ENCODE results near the gene RAB44. TPM values are rescaled to one million over a fixed set of nuclear protein-coding genes. Genes with fewer than 3 reads are reported as not detected.

Gene RAB44
- total and polyA plus RNA-seq, 3 experiments from 2014 or later = not detected

- Histone ChIP-seq H3K27ac (ENCODE audit: low read depth, low read length) (no peak overlapping the region), H3K27me3 (ENCODE audit: insufficient read depth, low read length, poor library complexity, severe bottlenecking) (no peaks in the 10 kb centered on the region), H3K36me3 (ENCODE audit: insufficient read depth, low read length) (no peaks in the 10 kb centered on the region), H3K4me3 (ENCODE audit: low read length) (no peak overlapping the region), H3K9me3 (ENCODE audit: low read length) (no peaks in the 10 kb centered on the region), H3K4me1 (ENCODE audit: insufficient read depth, low read length) (no peaks in the 10 kb centered on the region)
- Mint-ChIP-seq H3K4me1 (peaks cover 0 to 3% (median 0%) of the 10 kb centered on the region in 3 donors), H3K27ac (no peak overlapping the region), H3K36me3 (no peaks in the 10 kb centered on the region), H3K27me3 (peaks cover 0 to 2% of the 10 kb centered on the region in 2 donors), H3K4me3 (no peak overlapping the region), H3K9me3 (peaks cover 0 to 5% (median 3%) of the 10 kb centered on the region in 5 donors)
- no peak for DNase-seq
- ChIA-PET POLR2A (interaction anchor here (0.7 kb wide), 1 partner anchor 95 kb away, joined by 7 read pairs; no protein-coding TSS in a partner anchor), CTCF (no interaction called here)
Observed at GRCh38 chr6:36743538-36744303, 46.1 kb downstream of the RAB44 start.

- Mint-ChIP-seq H3K9me3 (peaks cover 0 to 5% (median 3%) of the 10 kb centered on the region in 5 donors), H3K27ac (peak overlapping the region in 1 of 8 donors; percentile 40), H3K4me3 (no peak overlapping the region), H3K4me1 (peaks cover 0 to 3% (median 0%) of the 10 kb centered on the region in 3 donors), H3K27me3 (peaks cover 0 to 2% of the 10 kb centered on the region in 2 donors), H3K36me3 (peaks cover 0 to 5% (median 0%) of the 10 kb centered on the region in 3 donors)
- Histone ChIP-seq H3K27ac (ENCODE audit: low read depth, low read length) (no peak overlapping the region), H3K4me1 (ENCODE audit: insufficient read depth, low read length) (no peaks in the 10 kb centered on the region), H3K36me3 (ENCODE audit: insufficient read depth, low read length) (no peaks in the 10 kb centered on the region), H3K4me3 (ENCODE audit: low read length) (no peak overlapping the region), H3K9me3 (ENCODE audit: low read length) (no peaks in the 10 kb centered on the region), H3K27me3 (ENCODE audit: insufficient read depth, low read length, poor library complexity, severe bottlenecking) (no peaks in the 10 kb centered on the region)
- ChIA-PET CTCF (interaction anchor here (2.5 kb wide), 1 partner anchor 14 kb away, joined by 8 read pairs; no protein-coding TSS in a partner anchor), POLR2A (interaction anchor here (0.7 kb wide), 1 partner anchor 96 kb away, joined by 7 read pairs; no protein-coding TSS in a partner anchor)
- no peak for DNase-seq
Observed at GRCh38 chr6:36744304-36744673, 46.7 kb downstream of the RAB44 start.

GRCh38 chr6:36745283-36745682 is 47.7 kb downstream of the RAB44 start:
- peaks cover 0 to 5% (median 3%) of the 10 kb centered on the region in 5 donors for H3K9me3 Mint-ChIP-seq
- ChIA-PET POLR2A (no interaction called here), CTCF (interaction anchor here (2.5 kb wide), 1 partner anchor 14 kb away, joined by 8 read pairs; no protein-coding TSS in a partner anchor)
- H3K27ac Mint-ChIP-seq = no peak overlapping the region
- H3K4me3 Mint-ChIP-seq = no peak overlapping the region
- H3K27me3 ChIP-seq (ENCODE audit: insufficient read depth, low read length, poor library complexity, severe bottlenecking) = no peaks in the 10 kb centered on the region
- H3K36me3 ChIP-seq (ENCODE audit: insufficient read depth, low read length) = no peaks in the 10 kb centered on the region
- DNase-seq = no peak
- no peak overlapping the region for H3K27ac ChIP-seq (ENCODE audit: low read depth, low read length)
- H3K36me3 Mint-ChIP-seq = peaks cover 0 to 7% (median 0%) of the 10 kb centered on the region in 3 donors
- H3K4me3 ChIP-seq (ENCODE audit: low read length) = no peak overlapping the region
- H3K9me3 ChIP-seq (ENCODE audit: low read length) = no peaks in the 10 kb centered on the region
- peaks cover 0 to 2% of the 10 kb centered on the region in 2 donors for H3K27me3 Mint-ChIP-seq
- H3K4me1 Mint-ChIP-seq = peaks cover 0 to 3% (median 0%) of the 10 kb centered on the region in 3 donors
- H3K4me1 ChIP-seq (ENCODE audit: insufficient read depth, low read length) = no peaks in the 10 kb centered on the region

- DNase-seq = no peak
- ChIA-PET POLR2A (no interaction called here), CTCF (interaction anchor here (2.5 kb wide), 1 partner anchor 13 kb away, joined by 8 read pairs; no protein-coding TSS in a partner anchor)
- Histone ChIP-seq H3K36me3 (ENCODE audit: insufficient read depth, low read length) (no peaks in the 10 kb centered on the region), H3K9me3 (ENCODE audit: low read length) (no peaks in the 10 kb centered on the region), H3K4me3 (ENCODE audit: low read length) (no peak overlapping the region), H3K4me1 (ENCODE audit: insufficient read depth, low read length) (no peaks in the 10 kb centered on the region), H3K27ac (ENCODE audit: low read depth, low read length) (no peak overlapping the region), H3K27me3 (ENCODE audit: insufficient read depth, low read length, poor library complexity, severe bottlenecking) (no peaks in the 10 kb centered on the region)
- H3K36me3 Mint-ChIP-seq = peaks cover 0 to 7% (median 0%) of the 10 kb centered on the region in 3 donors
- H3K27ac Mint-ChIP-seq = no peak overlapping the region
- H3K9me3 Mint-ChIP-seq = peaks cover 0 to 5% (median 3%) of the 10 kb centered on the region in 5 donors
- H3K4me1 Mint-ChIP-seq = peaks cover 0 to 3% (median 0%) of the 10 kb centered on the region in 3 donors
- no peak overlapping the region for H3K4me3 Mint-ChIP-seq
- H3K27me3 Mint-ChIP-seq = peaks cover 0 to 2% of the 10 kb centered on the region in 2 donors
Observed at GRCh38 chr6:36745836-36746235, 48.2 kb downstream of the RAB44 start.

- peaks cover 0 to 2% of the 10 kb centered on the region in 2 donors for H3K27me3 Mint-ChIP-seq
- Histone ChIP-seq H3K4me1 (ENCODE audit: insufficient read depth, low read length) (no peaks in the 10 kb centered on the region), H3K4me3 (ENCODE audit: low read length) (no peak overlapping the region), H3K27ac (ENCODE audit: low read depth, low read length) (no peak overlapping the region), H3K9me3 (ENCODE audit: low read length) (no peaks in the 10 kb centered on the region), H3K27me3 (ENCODE audit: insufficient read depth, low read length, poor library complexity, severe bottlenecking) (no peaks in the 10 kb centered on the region), H3K36me3 (ENCODE audit: insufficient read depth, low read length) (no peaks in the 10 kb centered on the region)
- POLR2A ChIA-PET = no interaction called here
- DNase-seq = no peak
- peaks cover 0 to 5% (median 3%) of the 10 kb centered on the region in 5 donors for H3K9me3 Mint-ChIP-seq
- CTCF ChIA-PET = interaction anchor here (2.5 kb wide), 1 partner anchor 13 kb away, joined by 8 read pairs; no protein-coding TSS in a partner anchor
- peaks cover 0 to 7% (median 0%) of the 10 kb centered on the region in 3 donors for H3K36me3 Mint-ChIP-seq
- H3K4me3 Mint-ChIP-seq = no peak overlapping the region
- no peak overlapping the region for H3K27ac Mint-ChIP-seq
- peaks cover 0 to 5% (median 0%) of the 10 kb centered on the region in 3 donors for H3K4me1 Mint-ChIP-seq
Observed at GRCh38 chr6:36746251-36746650, 48.6 kb downstream of the RAB44 start.

GRCh38 chr6:36749829-36750489 is 52.3 kb downstream of the RAB44 start:
- H3K4me3 ChIP-seq (ENCODE audit: low read length) = no peak overlapping the region
- peaks cover 17 to 34% (median 28%) of the 10 kb centered on the region in 3 donors for H3K4me1 Mint-ChIP-seq
- H3K27me3 Mint-ChIP-seq = no peaks in the 10 kb centered on the region
- H3K27ac ChIP-seq (ENCODE audit: low read depth, low read length) = no peak overlapping the region
- H3K27me3 ChIP-seq (ENCODE audit: insufficient read depth, low read length, poor library complexity, severe bottlenecking) = no peaks in the 10 kb centered on the region
- H3K36me3 Mint-ChIP-seq = peaks cover 0 to 7% (median 0%) of the 10 kb centered on the region in 3 donors
- ChIA-PET POLR2A (interaction anchor here (0.6 kb wide), 1 partner anchor 363 kb away, joined by 3 read pairs; no protein-coding TSS in a partner anchor), CTCF (interaction anchor here (3.2 kb wide), 1 partner anchor 9 kb away, joined by 9 read pairs; no protein-coding TSS in a partner anchor)
- H3K9me3 Mint-ChIP-seq = peaks cover 0 to 5% (median 3%) of the 10 kb centered on the region in 5 donors
- H3K36me3 ChIP-seq (ENCODE audit: insufficient read depth, low read length) = no peaks in the 10 kb centered on the region
- H3K4me3 Mint-ChIP-seq = no peak overlapping the region
- DNase-seq = no peak
- H3K4me1 ChIP-seq (ENCODE audit: insufficient read depth, low read length) = peaks cover 25% of the 10 kb centered on the region
- peak overlapping the region in 2 of 8 donors; percentile 23 to 31 for H3K27ac Mint-ChIP-seq
- H3K9me3 ChIP-seq (ENCODE audit: low read length) = no peaks in the 10 kb centered on the region

- Mint-ChIP-seq H3K27me3 (no peaks in the 10 kb centered on the region), H3K27ac (peak overlapping the region in 5 of 8 donors; percentile 33 to 72 (median 64)), H3K9me3 (peaks cover 0 to 5% (median 3%) of the 10 kb centered on the region in 5 donors), H3K4me1 (peaks cover 27 to 45% (median 40%) of the 10 kb centered on the region in 3 donors), H3K36me3 (peaks cover 0 to 7% (median 0%) of the 10 kb centered on the region in 3 donors), H3K4me3 (no peak overlapping the region)
- Histone ChIP-seq H3K27ac (ENCODE audit: low read depth, low read length) (no peak overlapping the region), H3K4me1 (ENCODE audit: insufficient read depth, low read length) (peaks cover 36% of the 10 kb centered on the region), H3K36me3 (ENCODE audit: insufficient read depth, low read length) (no peaks in the 10 kb centered on the region), H3K27me3 (ENCODE audit: insufficient read depth, low read length, poor library complexity, severe bottlenecking) (no peaks in the 10 kb centered on the region), H3K9me3 (ENCODE audit: low read length) (no peaks in the 10 kb centered on the region), H3K4me3 (ENCODE audit: low read length) (no peak overlapping the region)
- CTCF ChIA-PET = no interaction called here
- DNase-seq = no peak
- POLR2A ChIA-PET = no interaction called here
Observed at GRCh38 chr6:36751091-36751490, 53.5 kb downstream of the RAB44 start.

Data from CD8-positive, alpha-beta memory T cell (primary cell).